Stimulated activated CD8-positive, alpha-beta memory T cell treated with anti-CD3 and anti-CD28 coated beads, Interleukin-4, amount 100 ng/mL, for 4 hours (primary cell): ENCODE results near the gene CRYBG3.

Experiments
- DNase-seq, 2 donors: peaks; one replicate each; pipeline ENCODE4 v3.0.0-alpha.2; 2020; ENCODE audit warnings: low read depth in 2 of 2, low spot score in 1 of 2

The CRYBG3 gene

GRCh38 chr3:97970956-97971620 lies 149.3 kb downstream of the CRYBG3 start:
- DNase-seq: no peak

DNA sequence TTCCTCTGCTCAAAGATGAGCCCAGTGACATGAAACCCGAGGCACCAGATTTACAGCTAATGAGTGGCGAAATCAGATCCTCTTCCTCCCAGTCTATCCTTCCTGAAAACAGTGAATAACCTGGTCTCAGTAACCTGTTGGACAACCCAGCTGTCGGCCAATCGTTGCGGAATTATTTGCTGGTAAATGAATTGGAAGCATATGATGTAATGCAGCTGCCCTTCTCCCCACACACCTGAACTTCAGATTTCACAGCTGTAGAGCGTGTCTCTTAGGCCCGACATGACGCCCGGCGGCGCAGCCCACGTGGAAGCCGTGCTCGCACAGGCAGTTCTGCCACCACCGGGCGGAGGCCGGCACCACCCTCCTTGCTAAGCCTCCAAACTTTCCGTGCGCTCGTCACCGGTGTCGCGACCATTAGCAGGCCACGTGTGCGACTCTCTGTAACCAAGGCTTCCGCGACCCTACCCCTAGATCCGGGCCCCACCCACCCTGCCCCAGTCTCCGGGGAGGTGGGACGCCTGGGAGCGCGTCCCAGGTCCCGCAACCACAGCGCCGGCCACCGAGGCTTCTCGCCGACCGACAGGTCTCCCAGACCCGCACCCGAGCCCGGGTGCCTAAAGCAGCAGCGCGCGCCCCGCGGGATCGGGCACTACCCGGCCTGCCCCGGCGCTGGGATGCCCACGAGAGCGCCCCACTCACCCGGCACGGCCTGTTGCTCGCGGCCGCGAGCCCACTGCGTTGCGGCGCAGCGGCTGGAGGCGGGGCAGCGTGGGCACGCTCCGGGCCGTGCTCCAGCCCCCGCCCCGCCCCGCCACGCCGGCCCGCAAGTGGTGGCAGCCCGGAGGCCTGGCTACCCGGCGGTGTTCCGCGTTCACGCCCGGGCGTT lies 150.1 kb downstream of the CRYBG3 start, which contains the start of gene RIOX2:
Gene RIOX2, minus strand, starts transcription at position 753 of the 889 bp plus-strand sequence. CDS start 4,838 bp downstream, outside the sequence.
- DNase-seq: peak; percentile 45 to 57

GRCh38 chr3:97972976-97973375 lies 151.2 kb downstream of the CRYBG3 start:
- DNase-seq: no peak

DNA sequence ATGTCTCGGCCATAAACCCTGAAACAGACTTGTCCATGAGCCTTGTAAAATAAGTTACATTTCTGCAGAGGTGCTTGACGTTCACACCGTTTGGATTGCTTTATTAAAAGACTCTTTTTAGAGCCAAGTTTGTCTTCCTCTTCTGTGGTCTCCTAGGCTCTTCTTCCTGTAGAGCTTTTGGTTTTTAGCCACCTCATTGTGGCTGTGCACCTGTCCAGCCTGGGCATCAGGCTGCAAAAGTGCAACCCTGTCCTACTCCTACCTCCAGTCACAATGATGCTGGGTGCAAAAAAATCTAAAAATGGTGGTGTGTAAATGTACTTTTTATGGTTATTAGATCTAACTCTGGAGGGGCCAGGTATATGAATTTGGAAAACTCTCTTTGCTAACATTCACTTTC lies 153.2 kb downstream of the CRYBG3 start:
- DNase-seq: no peak

- no peak for DNase-seq
These were observed 153.7 kb downstream of the CRYBG3 start for GRCh38 chr3:97975466-97975865.

DNA sequence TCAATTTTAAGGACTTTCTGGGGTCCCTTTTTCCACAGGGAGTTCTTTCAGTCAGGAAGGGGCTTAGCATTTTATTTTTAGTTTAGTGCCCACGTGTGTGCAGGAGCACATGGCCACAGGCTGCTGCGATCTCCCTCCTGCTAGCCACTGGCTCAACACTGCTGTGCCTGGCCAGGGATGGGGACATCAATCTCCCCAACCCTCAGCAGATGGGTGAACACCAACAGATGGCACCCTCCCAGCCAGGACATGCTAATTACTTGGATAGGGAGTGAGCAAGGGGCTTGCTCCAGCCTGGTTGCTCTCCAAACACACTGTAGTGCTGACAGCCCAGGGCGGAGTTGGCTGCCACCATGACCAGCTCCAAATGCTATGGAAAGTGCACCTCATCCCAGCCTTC lies 157.8 kb downstream of the CRYBG3 start:
- DNase-seq: no peak

- no peak for DNase-seq
These were observed 160.1 kb downstream of the CRYBG3 start for GRCh38 chr3:97981886-97982285.

GRCh38 chr3:97983933-97984491 lies 162.2 kb downstream of the CRYBG3 start:
- DNase-seq: no peak

DNA sequence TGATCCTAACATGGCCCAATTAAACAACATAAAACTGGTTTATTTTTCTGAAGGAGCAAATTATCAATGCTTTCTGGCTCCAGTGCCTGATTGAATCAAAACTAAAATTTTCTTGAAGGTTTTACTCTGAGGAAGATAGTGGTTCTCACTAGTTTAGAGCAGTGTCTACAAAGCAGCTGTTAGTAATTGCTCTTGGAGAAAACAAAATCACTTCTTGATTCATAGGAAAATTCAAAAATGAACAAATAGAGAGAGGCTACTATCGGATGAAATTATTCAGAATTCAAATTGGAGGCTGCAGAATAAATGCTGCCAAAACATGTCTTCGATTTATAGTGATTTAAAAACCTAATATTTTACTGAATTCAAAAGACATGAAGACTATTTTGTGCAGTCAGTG lies 165.5 kb downstream of the CRYBG3 start:
- no peak for DNase-seq

DNA sequence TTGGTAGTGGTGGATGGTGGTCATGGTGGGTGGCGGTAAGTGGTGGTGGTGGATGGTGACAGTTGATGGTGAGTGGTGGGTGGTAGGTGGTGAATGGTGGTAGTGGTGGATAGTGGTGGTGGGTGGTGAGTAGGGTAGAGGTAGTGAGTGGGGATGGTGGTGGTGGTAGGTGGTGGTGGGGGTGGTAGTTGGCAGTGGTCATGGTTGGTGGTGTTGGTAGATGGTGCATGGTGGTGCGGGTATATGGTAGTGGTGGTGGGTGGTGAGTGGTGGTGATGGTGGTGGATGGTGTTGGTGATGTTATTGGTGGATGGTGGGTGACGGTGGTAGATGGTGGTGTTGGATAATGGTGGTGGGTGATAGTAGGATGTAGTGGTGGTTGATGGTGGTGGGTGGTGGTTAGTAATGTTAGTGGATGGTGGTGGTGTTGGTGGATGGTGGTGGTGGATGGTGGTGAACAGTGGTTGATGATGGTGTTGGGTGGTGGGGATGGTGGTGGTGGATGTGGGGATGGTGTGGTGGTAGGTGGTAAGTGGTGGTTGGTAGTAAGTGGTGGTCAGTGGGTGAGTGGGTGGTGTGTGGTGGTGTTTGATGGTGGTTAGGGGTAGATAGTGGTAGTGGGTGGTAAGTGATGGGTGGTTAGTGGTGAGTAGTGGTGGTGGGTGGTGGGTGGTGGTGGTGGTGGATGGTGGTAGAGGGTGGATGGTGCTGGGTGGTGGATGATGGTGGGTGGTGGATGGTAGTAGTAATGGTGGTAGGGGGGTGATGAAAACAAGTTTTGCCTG lies 167.2 kb downstream of the CRYBG3 start:
- no peak for DNase-seq

DNA sequence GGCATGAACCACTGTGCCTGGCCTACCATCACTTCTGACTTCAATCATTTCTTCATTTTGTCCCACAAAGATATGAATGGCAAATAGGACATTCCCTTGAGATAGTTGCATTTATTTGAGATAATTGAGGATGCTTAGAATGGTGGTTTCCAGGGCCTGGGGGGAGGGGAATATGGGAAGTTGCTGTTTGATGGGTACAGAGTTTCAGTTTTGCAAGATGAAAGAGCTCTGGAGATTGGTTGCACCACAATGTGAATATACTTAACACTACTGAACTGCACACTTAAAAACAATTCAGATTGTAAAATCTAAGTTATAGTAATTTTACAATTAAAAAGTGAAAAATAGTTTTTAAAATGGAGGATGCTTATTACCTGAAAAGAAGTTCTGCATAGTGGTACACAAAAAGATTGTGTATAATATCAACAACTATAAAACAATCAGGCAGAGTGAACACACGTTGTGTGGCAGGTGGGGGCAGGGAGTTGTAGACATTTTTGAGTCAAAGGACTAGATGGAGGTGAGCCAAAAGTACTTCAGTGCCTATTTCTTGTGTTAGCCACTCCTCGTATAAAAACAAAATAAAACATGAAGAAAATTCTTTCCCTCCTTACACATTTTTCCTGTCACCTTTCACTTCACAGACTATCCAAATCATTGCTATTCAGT lies 168.9 kb downstream of the CRYBG3 start:
- no peak for DNase-seq

GRCh38 chr3:97991293-97991682 lies 169.5 kb downstream of the CRYBG3 start:
- DNase-seq: no peak

DNA sequence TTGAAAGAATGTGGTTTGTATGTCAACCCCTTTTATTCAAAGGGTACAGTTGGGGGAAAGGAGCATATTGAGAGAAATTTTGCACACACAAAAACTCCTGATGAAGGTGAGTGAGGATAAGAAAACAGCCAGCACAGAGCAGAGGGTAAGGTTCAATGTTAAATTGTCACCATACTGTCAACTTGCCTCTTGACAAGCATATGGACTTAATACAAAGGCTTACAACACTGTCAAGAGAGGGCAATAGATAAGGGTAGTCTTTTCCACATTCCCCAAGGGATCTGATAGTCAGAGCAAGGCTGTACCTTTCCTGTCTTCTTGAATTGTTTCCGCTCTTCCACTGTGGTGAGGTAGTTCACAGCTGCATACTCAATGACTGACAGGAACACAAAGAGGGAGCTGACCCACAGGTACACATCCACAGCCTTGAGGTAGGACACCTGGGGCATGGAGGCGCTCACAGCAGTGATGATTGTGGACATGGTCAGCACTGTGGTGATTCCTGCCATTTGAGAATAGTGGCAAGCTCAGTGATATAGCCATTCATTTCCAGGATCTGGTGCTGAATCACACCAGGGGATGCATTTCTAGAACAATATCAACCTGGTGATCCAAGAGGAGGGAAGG lies 170.8 kb downstream of the CRYBG3 start:
- DNase-seq: no peak

DNA sequence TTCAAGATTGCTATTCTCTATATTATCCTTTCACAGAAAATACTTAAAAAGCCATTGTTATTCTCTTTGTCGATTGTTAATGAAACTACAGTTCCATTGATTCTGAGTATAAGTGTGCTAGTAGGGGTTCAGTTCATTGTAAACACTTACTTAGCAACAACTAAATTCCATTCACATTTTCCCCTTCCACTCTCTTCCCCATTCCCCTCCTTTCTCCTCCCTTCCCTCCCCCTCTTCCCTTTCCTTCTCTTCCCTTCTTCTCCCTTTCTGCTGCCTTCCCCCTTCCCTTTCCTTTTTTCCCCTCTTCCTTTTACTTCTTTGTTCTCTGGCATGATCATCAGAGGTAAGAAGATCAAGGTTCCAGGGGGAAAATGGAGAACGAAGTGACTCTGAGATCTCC lies 171.7 kb downstream of the CRYBG3 start:
- no peak for DNase-seq

GRCh38 chr3:97994328-97994945 lies 172.6 kb downstream of the CRYBG3 start:
- no peak for DNase-seq
